HG03159 (cell line): ENCODE results near the gene COX17.

Experiments
- ATAC-seq: cut with Tn5 transposase; IDR thresholded peaks from one replicate; pipeline ENCODE4 v1.9.1; 2021; ENCODE audit warnings: mild to moderate bottlenecking, moderate library complexity; ENCODE audit not compliant: unreplicated experiment

The COX17 gene

GRCh38 chr3:119675188-119675874 lies 1.9 kb downstream of the COX17 start:
- ATAC-seq = no peak

- no peak for ATAC-seq
Observed at GRCh38 chr3:119673875-119674274, 3.3 kb downstream of the COX17 start.

GRCh38 chr3:119672776-119673175 lies 4.4 kb downstream of the COX17 start:
- ATAC-seq = no peak

- no peak for ATAC-seq
Observed at GRCh38 chr3:119669906-119670570, 7.2 kb downstream of the COX17 start.

DNA sequence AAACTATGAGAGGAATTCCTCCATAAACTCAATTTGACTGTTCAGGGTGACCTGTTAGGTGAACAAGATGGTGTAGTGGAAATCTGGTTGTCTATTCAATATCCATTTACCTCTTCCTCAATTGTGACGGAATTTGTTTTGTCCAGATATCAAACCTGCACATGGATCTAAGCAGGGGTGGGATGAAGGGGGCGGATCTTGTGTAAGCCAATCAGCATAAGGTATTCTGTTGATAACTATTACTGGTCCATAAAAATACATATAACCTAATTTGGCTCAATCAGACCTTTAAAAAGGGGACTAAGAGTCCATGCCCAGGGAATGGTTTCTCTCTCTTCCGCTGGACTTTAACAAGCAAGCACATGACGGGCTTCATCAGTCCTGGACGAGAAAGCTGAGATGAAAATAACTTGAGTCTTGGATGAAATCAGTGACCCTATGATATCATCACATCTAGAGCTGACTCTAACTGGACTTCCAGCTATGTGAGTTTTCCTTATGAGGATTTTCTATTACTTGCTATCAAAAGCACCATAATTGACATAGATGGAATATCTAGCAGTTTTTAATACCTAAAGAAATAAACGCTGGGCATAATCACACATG lies 11.1 kb downstream of the COX17 start:
- no peak for ATAC-seq

- no peak for ATAC-seq
Observed at GRCh38 chr3:119664850-119665379, 12.3 kb downstream of the COX17 start.

DNA sequence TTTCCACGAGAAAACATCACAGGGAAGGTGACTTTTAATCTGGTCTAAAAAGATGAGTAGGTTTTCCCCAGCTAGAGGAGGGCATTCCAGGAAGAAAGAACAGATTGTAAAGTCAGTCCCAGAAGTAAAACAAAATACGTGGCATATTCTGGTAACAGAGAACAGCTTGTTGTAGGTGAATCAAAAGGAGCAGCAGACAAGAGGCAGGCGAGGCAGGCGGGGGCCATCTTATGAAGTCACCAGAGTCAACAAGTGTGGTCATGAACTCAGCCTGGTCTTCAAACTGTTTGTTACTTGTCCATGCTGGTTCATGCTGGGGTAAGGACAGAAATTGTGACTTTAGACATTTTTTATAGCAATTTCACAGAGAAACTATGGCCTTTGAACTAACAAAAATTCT lies 12.8 kb downstream of the COX17 start:
- ATAC-seq = no peak

DNA sequence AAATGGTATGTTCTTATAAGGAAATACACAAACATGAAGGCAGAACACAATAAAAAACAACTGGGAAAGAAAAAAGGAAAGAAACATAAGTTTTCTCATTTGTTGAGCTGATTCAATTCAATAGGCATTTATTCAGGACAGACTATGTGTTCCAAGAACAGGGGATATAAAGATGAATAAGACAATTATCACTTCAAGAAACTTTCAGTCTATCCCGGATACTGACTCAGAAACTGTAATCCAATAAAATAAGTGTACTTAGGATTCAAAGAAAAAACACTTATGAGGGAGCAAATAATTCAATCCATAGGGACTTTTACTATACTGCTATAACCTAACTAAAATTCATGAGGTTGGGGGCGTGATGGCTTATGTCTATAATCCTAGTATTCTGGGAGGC lies 13.3 kb downstream of the COX17 start:
- no peak for ATAC-seq

DNA sequence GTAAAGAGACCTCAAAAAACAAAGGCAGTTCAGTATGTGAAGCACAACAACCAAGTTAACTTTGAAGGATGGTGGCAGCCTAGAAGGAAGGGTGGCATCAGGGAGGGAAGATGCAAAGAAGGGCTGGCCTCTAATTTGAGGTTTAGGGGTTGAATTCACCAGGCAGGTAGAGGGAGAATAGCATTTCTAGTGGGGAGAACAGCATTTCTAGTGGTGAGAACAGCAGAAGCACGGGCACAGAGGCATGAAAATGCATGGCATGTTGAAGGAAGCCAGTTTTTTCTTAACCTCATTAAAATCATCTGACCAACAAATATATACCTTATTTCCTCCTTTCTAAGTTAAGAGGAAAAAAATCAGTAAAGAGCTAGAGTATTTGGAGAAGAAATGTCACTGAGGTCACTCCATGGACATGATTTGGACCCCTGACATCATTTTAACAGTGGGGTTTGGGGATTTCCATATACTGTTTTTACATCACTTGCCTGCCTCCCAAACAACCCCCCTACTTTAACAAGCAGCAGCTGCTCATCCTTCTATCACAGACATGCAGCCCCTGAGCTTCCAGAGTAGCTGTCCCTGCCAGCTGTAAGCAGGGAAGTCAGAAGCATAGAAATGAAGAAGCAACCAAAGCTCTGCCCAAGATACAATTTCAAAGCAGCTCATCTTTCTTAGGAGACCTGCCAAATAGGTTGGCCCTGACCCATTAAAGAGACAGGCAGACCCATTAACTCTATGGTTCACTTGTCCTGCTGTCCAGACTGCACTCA lies 14.4 kb downstream of the COX17 start:
- no peak for ATAC-seq

DNA sequence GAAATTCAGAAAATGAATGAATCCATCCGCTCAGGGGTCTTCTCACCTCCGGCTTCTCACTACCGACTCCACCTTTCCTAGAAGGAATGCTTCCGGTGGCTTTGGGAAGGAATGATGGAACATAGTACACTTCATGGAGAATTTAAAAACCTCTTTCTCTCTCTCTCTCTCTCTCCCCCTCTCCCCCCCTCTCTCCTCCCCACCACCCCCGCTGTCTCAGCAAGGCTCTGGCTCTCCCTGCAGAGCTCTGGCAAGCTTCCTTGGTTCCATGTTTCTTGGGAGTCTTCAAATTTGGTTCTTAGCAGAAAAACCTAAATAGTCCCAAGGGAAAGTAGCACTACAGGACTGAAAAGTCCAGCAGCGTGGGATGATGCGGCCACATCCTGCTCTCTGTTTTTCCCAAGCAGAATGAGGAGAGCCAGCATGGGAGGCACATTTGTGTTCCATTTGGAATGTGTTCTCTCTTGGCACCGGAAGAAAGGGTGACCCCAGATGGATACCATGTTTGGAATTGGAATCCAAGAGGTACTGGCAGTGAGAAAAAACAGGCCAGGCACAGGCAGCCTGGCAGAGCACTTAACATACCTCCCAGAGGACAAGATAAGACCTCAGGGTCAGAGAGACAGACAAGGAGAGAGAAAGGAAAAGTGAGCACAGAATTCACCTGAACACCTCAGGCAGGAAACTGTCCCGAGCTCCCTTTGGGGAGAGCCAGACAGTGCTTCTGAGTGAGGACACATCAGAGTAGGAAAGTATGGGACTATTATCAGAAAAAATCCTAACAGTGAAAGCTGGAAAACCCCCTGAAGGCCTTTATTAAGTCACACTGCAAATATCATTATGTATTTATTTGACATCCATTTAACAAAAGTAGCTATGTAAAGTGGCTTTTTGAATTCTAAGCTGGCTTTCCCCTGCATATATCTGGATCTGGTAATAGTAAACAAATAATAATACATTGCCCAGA lies 16.4 kb downstream of the COX17 start, which contains the start of gene POPDC2:
TSS of gene POPDC2 (minus strand) at position 116 of the 967 bp plus-strand sequence. CDS start 166 bp downstream, outside the sequence.
- no peak for ATAC-seq

GRCh38 chr3:119659606-119660291 lies 17.5 kb downstream of the COX17 start:
- ATAC-seq = no peak

DNA sequence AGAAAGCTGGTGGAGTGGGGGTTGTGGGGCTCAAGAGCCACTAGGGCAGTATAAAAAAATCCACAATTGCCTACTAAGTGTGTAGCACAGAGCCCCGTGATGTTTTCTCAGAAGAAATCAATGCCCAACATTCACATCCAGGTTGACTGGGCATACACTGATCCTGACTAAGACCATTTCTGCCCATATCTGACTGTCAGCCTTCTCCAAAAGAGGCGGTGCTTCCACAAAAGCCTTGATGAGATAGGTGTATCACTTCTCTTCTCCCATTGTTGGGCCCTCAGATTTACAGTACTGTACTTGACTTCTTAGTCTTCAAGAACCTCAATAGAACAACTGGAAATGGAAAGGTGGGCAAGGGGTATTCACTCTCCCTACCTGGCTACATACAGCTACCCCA lies 18.2 kb downstream of the COX17 start:
- no peak for ATAC-seq

DNA sequence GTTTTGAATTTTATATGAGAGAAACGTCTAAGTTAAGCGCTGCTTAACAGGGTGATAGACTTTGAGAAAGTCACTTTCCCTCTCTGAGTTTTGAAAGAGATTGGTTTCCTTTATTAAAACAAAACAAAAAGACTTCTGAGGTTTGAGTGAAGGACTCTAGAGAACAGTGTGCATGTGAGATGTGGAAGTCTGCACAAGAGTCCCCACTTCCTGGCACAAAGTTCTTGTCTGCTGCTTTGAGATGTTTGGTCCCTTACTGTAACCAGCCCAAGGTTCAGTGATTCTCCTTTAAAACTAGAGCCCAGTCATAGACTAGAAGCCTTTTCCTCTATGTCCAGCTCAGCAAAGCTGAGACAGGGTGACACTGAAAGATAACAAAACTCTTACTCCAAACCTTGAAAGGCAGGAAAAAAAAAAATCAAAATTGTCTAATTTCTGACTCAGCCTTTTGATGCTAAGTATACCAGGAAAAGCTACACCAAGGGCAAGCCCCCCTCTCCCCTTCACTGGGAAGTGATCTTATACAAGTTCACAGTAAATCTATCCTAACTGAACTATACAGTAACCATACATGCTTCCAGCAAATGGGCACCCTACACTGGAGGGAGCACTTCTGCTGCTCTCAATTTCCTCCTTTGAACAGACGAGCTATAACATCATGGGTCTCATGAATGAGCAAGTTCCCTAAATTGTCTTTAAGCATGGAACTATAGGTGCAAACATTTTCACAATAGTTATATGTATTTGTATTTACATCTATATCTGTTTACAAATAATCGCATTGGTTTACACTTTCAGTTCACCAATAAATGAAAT lies 19.1 kb downstream of the COX17 start:
- ATAC-seq = no peak

- no peak for ATAC-seq
Observed at GRCh38 chr3:119653876-119654275, 23.3 kb downstream of the COX17 start.

DNA sequence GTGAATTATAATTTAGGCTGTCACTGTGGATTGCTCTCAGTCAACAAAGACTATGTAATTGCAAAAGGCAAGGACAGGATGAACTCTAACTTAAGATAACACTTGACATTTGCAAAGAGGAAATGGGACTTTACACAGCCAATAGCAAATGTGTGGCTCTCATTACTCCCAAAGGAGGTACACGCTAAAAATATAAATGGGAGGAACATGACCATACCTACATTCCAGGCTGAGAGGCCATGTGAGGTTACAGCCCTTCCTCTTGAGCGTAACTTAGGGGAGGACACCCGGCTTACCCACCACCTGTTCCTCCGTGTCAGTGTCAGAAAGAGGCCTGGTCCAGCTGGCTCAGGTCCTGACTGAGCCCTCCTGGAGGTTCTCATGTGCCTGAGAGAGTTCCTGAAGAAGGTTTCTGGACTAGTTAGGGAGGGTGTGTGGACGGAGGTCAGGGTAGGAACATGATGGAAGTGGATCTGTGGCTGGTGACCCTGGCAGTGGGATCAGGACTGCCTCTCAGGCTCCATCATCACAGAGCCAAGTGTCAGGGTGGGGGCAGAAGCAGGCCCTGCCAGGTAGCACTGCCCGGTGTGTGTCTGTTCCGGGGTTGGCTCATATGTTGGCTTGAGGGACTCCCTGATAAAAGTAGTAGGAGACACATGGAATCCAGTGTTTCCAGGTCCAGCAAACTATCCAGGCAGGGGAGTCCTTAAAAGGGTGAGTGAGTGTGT lies 24.7 kb downstream of the COX17 start:
- no peak for ATAC-seq

DNA sequence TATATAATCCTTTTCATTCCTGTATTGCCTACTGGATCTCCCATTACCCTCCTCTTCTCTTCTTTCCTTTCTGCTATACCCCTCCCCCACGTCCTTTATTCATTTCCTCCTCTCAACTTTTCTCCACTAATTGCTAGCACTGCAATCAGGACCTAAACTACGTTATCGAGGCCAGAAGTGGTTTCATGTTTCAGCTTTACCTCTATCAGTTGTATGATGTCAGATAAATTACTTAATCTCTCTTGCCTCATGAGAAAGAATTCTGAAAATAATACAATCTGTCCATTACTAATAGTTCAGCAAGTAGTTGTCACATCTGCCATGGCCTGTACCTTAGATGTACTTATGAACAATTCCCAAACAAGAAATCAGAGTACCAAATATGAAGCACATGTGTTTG lies 27.4 kb downstream of the COX17 start:
- no peak for ATAC-seq

DNA sequence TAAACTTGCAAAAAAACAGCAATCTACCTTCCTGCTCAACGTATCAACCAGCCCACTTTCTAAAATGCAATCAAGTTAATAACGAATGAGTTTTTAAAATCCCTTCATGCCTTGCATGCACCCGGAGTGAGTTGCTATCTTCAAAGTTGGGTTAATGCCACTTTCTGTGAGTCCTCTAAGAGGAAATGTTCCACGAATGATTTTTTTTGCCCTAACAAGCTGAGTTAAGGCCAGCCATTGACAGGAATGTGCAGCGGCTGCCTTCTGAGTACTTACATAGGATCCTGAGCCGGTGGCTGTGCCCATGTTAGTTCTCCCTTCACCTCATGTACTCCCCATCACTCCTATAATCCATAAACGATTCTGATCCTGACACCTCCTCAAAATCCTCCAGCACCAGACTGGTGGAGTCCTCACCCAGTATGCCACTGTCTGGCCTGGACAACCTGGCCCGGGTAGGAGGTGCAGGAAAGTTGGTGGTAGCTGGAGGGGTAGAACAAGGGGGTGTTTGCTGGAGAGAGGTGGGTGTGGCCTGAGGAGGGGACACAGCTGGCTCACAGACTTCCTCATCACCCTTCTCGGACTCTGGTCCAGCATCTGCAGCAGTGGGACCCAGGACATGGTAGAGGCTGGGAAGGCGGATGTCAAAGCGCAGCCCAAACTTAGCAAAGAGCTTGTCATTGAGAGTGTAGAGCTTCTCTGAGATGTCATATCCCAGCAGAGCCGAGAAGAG lies 29.2 kb downstream of the COX17 start:
- ATAC-seq = no peak
